GM21381 (cell line): Measurements from ENCODE around the gene PHYHD1.

Experiments
- ATAC-seq: cut with Tn5 transposase; IDR thresholded peaks from one replicate; pipeline ENCODE4 v1.9.1; 2021; ENCODE audit warnings: mild to moderate bottlenecking, moderate library complexity; ENCODE audit not compliant: unreplicated experiment

The PHYHD1 gene

DNA sequence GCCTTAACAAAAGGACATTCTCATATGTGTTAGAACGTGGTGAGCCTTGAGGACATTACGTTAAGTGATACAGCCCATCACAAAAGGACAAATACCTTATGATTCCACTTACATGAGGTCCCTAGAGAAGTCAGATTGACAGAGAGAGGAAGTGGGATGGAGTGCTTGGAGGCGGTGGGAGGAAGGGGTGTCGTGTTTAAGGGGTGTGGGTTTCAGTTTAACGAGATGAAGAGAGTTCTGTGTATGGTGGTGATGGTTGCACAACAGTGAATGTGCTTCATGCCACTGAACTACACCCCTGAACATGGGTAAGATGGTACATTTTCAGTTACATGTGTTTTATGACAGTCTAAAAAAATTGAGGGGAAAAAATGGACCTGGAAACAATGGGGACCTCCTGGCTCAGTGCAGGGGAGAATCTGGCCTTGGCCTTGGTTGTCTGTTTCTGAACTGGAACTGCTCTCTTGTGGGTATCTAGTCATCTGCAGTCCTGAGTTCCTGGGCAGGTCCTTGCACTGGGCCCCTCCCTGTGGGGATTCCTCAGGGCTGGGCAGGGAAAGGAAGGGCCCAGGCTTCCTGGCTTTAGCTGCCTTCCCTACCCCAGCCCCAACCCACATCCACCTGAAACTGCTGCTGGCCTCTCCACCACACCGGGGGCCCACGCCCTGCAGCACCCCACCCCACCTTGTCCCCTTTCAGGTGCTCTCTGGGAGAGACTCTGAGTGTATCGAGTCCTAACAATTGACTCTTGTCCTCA lies 21.0 kb upstream of the PHYHD1 start:
- ATAC-seq, result no peak

DNA sequence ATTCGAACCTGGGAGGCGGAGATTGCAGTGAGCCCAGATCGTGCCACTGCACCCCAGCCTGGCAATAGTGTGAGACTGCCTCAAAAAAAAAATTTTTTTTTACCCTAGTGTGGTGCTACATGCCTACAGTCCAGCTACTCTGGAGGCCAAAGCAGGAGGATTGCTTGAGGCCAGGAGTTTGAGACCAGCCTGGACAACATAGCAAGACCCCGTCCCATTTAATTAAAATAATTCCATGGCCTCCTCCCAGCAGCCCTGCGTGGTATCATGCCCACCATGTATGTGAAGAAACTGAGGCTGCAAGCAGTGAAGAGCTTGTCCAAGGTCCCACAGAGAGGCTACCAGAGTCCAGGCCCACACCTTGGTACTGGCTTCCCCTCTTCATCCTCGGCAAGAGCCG lies 19.4 kb upstream of the PHYHD1 start:
- no peak for ATAC-seq

- peak; percentile 12 for ATAC-seq
These were observed 19.0 kb upstream of the PHYHD1 start for GRCh38 chr9:128901822-128902221.

GRCh38 chr9:128902351-128903078 lies 18.3 kb upstream of the PHYHD1 start:
- peak; percentile 83 for ATAC-seq

GRCh38 chr9:128903079-128903461 lies 17.7 kb upstream of the PHYHD1 start:
- ATAC-seq, result no peak

DNA sequence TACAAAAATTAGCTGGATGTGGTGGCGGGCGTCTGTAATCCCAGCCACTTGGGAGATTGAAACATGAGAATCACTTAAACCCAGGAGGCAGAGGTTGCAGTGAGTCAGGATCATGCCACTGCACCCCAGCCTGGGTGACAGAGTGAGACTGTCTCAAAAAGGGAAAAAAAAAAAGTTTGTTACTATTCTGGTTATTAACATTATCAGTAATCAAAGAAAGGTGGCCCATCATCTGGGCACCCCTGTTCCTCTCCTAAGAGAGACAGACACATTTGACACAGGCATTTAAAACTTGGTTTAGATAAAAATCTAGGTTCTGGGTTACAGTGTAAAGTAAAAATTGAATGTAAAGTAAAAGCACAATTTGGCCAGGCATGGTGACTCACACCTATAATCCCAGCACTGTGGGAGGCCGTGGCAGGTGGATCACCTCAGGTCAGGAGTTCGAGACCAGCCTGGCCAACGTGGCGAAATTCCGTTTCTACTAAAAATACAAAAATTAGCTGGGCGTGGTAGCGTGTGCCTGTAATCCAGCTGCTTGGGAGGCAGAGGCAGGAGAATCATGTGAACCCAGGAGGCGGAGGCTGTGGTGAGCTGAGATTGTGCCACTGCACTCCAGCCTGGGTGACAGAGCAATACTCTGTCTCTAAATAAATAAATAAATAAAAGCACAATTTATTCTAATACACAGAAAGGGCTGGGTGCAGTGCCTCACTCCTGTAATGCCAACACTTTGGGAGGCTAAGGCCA lies 16.7 kb upstream of the PHYHD1 start:
- no peak for ATAC-seq

- no peak for ATAC-seq
These were observed 14.8 kb upstream of the PHYHD1 start for GRCh38 chr9:128905964-128906363.

- ATAC-seq, result no peak
These were observed 14.0 kb upstream of the PHYHD1 start for GRCh38 chr9:128906741-128907140.

DNA sequence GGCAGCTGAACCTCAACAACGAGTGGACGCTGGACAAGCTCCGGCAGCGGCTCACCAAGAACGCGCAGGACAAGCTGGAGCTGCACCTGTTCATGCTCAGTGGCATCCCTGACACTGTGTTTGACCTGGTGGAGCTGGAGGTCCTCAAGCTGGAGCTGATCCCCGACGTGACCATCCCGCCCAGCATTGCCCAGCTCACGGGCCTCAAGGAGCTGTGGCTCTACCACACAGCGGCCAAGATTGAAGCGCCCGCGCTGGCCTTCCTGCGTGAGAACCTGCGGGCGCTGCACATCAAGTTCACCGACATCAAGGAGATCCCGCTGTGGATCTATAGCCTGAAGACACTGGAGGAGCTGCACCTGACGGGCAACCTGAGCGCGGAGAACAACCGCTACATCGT lies 12.4 kb upstream of the PHYHD1 start:
- ATAC-seq, result no peak

GRCh38 chr9:128909859-128910258 lies 10.9 kb upstream of the PHYHD1 start:
- no peak for ATAC-seq

DNA sequence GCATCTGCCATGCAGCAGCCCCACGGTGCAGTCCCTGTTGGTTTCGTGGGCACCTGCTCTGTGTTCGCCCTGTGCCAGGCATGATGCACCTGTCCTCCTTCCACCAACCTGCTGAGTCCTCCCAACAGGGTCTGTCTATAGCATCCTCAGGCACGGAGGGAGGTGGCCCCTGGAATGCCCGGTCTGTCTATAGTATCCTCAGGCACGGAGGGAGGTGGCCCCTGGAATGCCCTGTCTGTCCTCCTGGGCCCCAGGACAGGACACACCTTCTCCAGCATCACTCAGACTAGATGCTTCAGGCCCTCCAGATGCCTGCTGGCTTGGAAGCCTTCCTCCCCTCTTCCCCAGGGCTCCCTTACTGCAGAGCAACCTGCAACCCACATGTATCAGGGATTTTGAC lies 9.9 kb upstream of the PHYHD1 start:
- no peak for ATAC-seq

GRCh38 chr9:128911529-128912035 lies 9.2 kb upstream of the PHYHD1 start:
- no peak for ATAC-seq

- no peak for ATAC-seq
These were observed 8.4 kb upstream of the PHYHD1 start for GRCh38 chr9:128912270-128912853.

DNA sequence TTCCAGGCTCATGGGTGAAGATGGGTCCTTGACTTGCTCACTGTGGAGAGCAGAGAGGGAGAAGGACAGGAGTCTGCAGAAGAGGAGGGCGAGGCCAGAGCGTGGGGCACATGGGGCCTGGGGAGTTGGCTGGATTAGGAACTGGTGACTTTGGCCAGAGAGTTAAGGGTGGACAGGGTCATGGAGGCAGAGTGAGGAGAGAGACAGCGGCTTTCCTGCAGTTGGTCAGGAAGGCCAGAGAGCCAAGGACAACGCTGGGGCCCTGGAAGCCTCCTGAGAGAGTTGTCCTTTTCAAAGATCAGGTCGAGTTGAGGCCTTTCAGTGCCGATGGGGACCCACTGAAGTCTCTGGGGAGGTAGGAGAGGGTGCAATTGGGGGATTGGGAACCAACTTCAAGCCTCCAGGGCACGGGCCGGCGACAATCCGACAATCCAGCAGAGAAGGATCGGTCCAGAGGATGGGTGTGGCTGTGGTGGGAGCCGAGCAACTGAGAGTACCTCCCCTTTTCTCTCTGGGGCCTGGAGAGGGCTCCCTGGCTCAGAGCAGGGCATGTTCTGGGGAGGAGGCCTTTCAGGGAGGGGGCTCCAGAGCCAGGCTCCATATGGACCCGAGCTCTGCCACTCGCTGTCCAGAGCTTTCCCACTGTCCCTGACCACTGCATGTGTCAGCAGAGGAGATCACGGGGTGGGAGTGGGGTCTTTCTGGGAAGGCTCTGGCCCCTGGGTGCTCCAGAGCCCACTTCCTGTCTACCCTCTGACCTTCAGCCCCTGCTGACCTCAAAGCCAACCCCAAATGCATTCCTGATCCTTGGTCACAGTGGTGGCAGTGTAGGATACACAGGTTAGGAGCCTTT lies 7.5 kb upstream of the PHYHD1 start:
- no peak for ATAC-seq

GRCh38 chr9:128913995-128914772 lies 6.6 kb upstream of the PHYHD1 start:
- ATAC-seq, result no peak

GRCh38 chr9:128916204-128916603 lies 4.6 kb upstream of the PHYHD1 start:
- ATAC-seq, result no peak

- ATAC-seq, result no peak
These were observed 4.0 kb upstream of the PHYHD1 start for GRCh38 chr9:128916745-128917144.

DNA sequence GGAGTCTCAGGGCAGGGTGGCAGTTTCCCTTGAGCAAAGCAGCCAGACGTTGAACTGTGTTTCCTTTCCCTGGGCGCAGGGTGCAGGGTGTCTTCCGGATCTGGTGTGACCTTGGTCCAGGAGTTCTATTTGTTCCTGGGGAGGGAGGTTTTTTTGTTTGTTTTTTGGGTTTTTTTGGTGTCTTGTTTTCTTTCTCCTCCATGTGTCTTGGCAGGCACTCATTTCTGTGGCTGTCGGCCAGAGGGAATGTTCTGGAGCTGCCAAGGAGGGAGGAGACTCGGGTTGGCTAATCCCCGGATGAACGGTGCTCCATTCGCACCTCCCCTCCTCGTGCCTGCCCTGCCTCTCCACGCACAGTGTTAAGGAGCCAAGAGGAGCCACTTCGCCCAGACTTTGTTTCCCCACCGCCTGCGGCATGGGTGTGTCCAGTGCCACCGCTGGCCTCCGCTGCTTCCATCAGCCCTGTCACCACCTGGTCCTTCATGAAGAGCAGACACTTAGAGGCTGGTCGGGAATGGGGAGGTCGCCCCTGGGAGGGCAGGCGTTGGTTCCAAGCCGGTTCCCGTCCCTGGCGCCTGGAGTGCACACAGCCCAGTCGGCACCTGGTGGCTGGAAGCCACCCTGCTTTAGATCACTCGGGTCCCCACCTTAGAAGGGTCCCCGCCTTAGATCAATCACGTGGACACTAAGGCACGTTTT lies 3.5 kb upstream of the PHYHD1 start:
- no peak for ATAC-seq

GRCh38 chr9:128918921-128919320 lies 1.9 kb upstream of the PHYHD1 start:
- ATAC-seq, result no peak
